MCF 10A (cell line): ENCODE data around the gene DPCD. TPM values are rescaled to one million over a fixed set of nuclear protein-coding genes. Genes with fewer than 3 reads are reported as not detected.

Experiments used
- BruUV-seq: library from RNA; stranded (reverse); fragments of 400-500 nt; replicated peaks from 2 replicates; lab custom pipeline; 2021; lab: Mats Ljungman, UMichigan
- CTCF ChIA-PET: fragments of 300-600 bp; sonication (Branson Sonifier 250); formaldehyde crosslinking; extraction: SDS; loops from one replicate; lab custom pipeline; 2021; ENCODE audit warnings: antibody characterized with exemption, inconsistent platforms; lab: Yijun Ruan, JAX
- POLR2A ChIA-PET: fragments of 300-600, 350-650 bp; sonication (Branson Sonifier 250); formaldehyde crosslinking; extraction: SDS; loops from one replicate; lab custom pipeline; 2020; ENCODE audit warnings: antibody characterized with exemption, inconsistent platforms; lab: Yijun Ruan, JAX
- DNase-seq: peaks from one replicate; pipeline ENCODE4 v3.0.0-alpha.2; 2018; ENCODE audit not compliant: unreplicated experiment
- H3K27ac Mint-ChIP-seq: one replicate; pipeline ENCODE4 v1.8.0; 2022; ENCODE audit warnings: mild to moderate bottlenecking, low read depth, mixed read lengths; ENCODE audit not compliant: unreplicated experiment
- H3K27me3 Mint-ChIP-seq: one replicate; pipeline ENCODE4 v1.8.0; 2022; ENCODE audit warnings: mixed read lengths; ENCODE audit not compliant: insufficient read depth, unreplicated experiment
- H3K36me3 Mint-ChIP-seq: one replicate; pipeline ENCODE4 v1.8.0; 2022; ENCODE audit warnings: mild to moderate bottlenecking, moderate library complexity, mixed read lengths; ENCODE audit not compliant: insufficient read depth, unreplicated experiment
- H3K4me1 Mint-ChIP-seq: one replicate; pipeline ENCODE4 v1.8.0; 2022; ENCODE audit warnings: mixed read lengths; ENCODE audit not compliant: insufficient read depth, unreplicated experiment
- H3K4me3 Mint-ChIP-seq: one replicate; pipeline ENCODE4 v1.8.0; 2022; ENCODE audit warnings: mild to moderate bottlenecking, moderate library complexity, mixed read lengths; ENCODE audit not compliant: unreplicated experiment
- H3K9me3 Mint-ChIP-seq: one replicate; pipeline ENCODE4 v1.8.0; 2022; ENCODE audit warnings: mixed read lengths; ENCODE audit not compliant: unreplicated experiment
- CTCF ChIP-seq: fragments of 200-600 bp; IDR thresholded peaks from one replicate; pipeline ENCODE4 v1.8.0; 2022; ENCODE audit warnings: antibody characterized with exemption, mild to moderate bottlenecking; ENCODE audit not compliant: unreplicated experiment
- intact Hi-C: fragments of 100-400 bp; cut with micrococcal nuclease; formaldehyde crosslinking; loops from 2 replicates; pipeline ENCODE4 v1.14.1; 2022
- total RNA-seq: library from RNA; stranded (reverse); gene quantifications from 2 replicates; pipeline ENCODE4 v1.2.3, GENCODE V29; 2022

Gene DPCD
- total RNA-seq, 1 experiment from 2014 or later = 24.2 TPM

- no peak overlapping the region for H3K4me3 Mint-ChIP-seq
- TF ChIP-seq CTCF = no peak
- no peaks in the 10 kb centered on the region for H3K9me3 Mint-ChIP-seq
- no peaks in the 10 kb centered on the region for H3K4me1 Mint-ChIP-seq
- no peak for DNase-seq
- intact Hi-C loops = no loop called here
- BruUV-seq = no TSS peak
- ChIA-PET CTCF (interaction anchor here (0.5 to 0.6 kb wide), 2 partner anchors 652 to 1378 kb away, joined by 3 read pairs; partner anchors contain the start of genes MRPL43 and TWNK), POLR2A (no interaction called here)
- peaks cover 55% of the 10 kb centered on the region for H3K36me3 Mint-ChIP-seq
- H3K27ac Mint-ChIP-seq = no peak overlapping the region
- no peaks in the 10 kb centered on the region for H3K27me3 Mint-ChIP-seq
Measured at GRCh38 chr10:101639141-101639900, 51.2 kb downstream of the DPCD start.

GRCh38 chr10:101643546-101643945 lies 55.4 kb downstream of the DPCD start:
- ChIA-PET CTCF (no interaction called here), POLR2A (no interaction called here)
- no TSS peak for BruUV-seq
- Mint-ChIP-seq H3K27ac (no peak overlapping the region), H3K27me3 (no peaks in the 10 kb centered on the region), H3K4me1 (no peaks in the 10 kb centered on the region), H3K36me3 (peaks cover 39% of the 10 kb centered on the region), H3K9me3 (no peaks in the 10 kb centered on the region), H3K4me3 (no peak overlapping the region)
- TF ChIP-seq CTCF = no peak
- no peak for DNase-seq
- intact Hi-C loops = no loop called here

- no peaks in the 10 kb centered on the region for H3K9me3 Mint-ChIP-seq
- no peak overlapping the region for H3K4me3 Mint-ChIP-seq
- TF ChIP-seq CTCF = no peak
- H3K36me3 Mint-ChIP-seq = peaks cover 42% of the 10 kb centered on the region
- intact Hi-C loops = no loop called here
- ChIA-PET POLR2A (no interaction called here), CTCF (no interaction called here)
- H3K4me1 Mint-ChIP-seq = no peaks in the 10 kb centered on the region
- DNase-seq = no peak
- BruUV-seq = no TSS peak
- no peaks in the 10 kb centered on the region for H3K27me3 Mint-ChIP-seq
- H3K27ac Mint-ChIP-seq = no peak overlapping the region
Measured at GRCh38 chr10:101644002-101644401, 55.9 kb downstream of the DPCD start.

GRCh38 chr10:101645659-101646058 lies 57.5 kb downstream of the DPCD start:
- no peak overlapping the region for H3K4me3 Mint-ChIP-seq
- no peaks in the 10 kb centered on the region for H3K4me1 Mint-ChIP-seq
- BruUV-seq = no TSS peak
- H3K27me3 Mint-ChIP-seq = no peaks in the 10 kb centered on the region
- H3K36me3 Mint-ChIP-seq = peaks cover 36% of the 10 kb centered on the region
- intact Hi-C loops = no loop called here
- no peak for TF ChIP-seq CTCF
- no peak for DNase-seq
- no peak overlapping the region for H3K27ac Mint-ChIP-seq
- CTCF ChIA-PET = no interaction called here
- H3K9me3 Mint-ChIP-seq = no peaks in the 10 kb centered on the region
- POLR2A ChIA-PET = no interaction called here
